ENCODE data around the gene HDGFL3. TPM values are rescaled to one million over a fixed set of nuclear protein-coding genes. Genes with fewer than 3 reads are reported as not detected.
A peak's percentile ranks its signal among the peaks of the same experiment; 100 is the strongest.
"Not testable (repeated sequence)": the region's sequence is repeated elsewhere in the genome, so short reads cannot be mapped to it uniquely, and the experiment has no call there.

HDGFL3 gene
- 68.7 TPM for total RNA-seq

DNA sequence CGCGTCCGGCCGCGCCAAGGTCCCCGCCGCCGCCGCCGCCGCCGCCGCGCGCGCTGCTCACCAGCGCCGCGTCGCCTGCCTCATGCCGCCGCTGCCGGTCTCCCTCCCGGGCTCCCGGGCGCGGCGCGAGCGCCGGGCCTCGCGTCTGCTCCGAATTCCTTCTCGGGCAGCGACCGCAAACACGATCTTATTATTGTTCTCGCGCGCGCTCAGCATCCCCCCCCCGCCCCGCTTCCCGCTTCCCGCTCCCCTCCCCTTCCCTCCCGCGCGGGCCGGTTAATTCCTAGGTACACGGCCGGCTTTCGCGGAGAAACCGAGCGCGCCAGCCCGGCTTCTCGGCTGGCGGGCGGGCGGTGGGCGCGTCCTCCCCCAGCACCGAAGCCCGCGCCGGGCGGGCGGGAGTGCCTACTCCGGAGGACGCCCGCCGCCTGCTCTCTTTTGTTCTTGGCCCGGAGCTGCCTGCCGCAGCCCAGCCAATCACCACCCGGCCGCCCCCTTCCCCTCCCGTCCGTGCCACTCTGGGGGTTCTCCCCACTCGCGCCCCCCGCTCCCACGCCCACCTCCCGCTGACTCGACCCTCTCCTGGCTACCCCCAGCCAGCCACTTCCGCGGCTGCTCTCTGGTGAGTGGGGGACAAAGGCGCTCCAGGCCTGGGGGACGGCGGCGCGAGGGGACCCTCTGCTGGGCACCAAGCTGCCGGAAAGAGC, at the start of gene HDGFL3:
HDGFL3 (minus strand) TSS at position 164 of the 707 bp plus-strand sequence. CDS start 409 bp downstream, outside the sequence.
- DNase-seq (ENCODE audit: low spot score) = peak; percentile 68

DNA sequence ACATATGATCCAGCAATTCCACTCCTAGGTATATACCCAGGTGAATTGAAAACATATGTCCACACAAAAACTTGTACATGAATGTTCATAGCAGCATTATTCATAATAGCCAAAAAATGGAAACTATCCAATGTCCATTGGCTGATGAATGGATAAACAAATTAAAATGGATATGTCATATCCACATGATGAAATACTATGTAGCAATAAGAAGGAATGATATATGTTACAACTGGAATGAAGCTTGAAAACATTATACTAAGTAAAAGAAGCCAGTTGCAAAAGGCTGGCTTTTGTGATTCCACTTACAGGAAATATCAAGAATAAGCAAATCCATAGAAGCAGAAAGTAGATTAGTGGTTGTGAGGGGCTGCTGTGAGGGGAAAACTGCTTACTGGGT, 43.2 kb upstream of the HDGFL3 start:
- DNase-seq (ENCODE audit: low spot score) = no peak

DNA sequence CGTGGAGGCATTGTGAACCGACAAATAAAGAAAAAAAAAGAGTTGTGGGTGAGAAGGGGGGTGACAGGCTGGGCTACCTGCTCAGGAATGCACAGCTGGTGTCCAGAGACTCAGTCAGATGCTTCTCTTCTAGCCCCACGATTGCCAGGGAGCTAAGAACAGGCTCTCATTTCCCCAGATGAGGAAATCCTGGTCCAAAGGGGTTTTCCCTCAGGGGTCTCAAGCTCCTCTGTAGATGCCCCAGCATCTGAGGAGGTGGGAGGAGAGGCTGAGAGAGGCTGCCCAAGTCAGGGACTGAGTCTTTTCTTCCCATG, 41.4 kb upstream of the HDGFL3 start:
- DNase-seq (ENCODE audit: low spot score) = no peak

DNA sequence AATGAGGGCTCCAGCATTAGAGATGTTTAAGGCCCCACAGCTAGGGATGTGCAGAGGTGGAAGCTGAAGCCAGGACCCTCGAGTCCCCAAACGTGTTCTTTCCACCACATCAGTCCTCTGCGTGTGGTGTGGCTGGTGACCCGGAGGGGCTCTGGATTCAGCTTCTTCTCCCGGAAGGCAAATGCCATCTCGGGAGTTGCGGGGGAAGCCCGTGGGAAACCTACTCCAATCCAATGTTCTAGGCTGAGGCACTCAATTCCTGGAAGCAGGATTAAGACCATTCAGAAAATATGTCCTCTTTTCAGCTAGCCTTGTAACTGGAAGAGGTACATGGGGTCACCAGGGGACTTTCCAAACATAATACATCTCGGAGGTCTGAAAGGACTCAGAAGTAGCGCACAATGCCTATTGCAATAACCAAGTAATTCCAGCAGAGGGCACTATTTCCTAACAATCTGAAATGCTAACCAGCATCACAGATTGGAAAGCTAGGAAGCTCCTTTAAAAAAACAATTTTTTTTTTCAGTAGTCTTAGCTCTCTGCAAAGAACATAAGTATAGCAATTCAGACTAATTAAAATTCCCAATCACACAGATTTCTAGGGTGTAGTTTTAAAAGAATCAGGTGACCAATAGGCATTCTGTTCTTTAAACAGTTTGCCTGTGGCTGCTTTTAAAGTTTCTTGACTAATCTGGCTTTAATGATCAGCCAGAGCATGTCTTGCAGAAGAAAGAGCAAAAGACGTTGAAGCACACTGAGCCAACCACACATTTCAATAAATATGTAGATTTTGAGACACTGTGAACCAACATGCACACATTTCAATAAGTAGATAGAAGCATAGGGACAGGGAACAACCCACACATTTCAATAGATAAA, 40.8 kb upstream of the HDGFL3 start:
- no peak for DNase-seq (ENCODE audit: low spot score)

DNA sequence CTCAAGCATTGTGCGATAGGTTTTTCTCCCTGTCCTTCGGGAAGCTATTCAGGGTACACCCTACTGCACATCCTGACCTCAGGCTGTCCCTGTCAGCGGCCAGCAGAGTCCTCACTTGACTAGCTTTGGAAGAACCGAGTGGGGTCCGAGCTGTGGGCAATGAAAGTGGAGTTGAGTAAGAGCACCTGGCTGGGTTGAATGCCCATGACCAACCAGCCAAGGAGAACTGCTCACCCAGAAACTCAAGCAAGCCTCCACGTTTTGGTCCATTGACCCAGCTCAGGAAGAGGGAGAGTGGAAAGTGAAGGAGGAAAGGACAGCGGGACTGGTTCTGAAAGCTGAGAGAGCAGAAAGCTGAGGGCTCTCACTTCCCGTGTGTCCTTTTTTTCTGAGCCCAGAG, 36.0 kb upstream of the HDGFL3 start:
- no peak for DNase-seq (ENCODE audit: low spot score)

DNA sequence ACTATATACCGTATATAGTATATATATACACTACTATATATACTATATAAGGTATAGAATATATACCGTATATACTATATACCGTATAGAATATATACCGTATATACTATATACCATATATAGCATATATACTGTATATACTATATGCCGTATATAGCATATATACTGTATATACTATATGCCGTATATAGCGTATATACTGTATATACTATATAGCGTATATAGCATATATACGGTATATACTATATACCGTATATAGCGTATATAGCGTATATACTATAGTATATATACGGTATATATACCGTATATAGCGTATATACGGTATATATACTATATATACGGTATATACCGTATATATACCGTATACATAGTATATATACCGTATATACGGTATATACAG, 22.6 kb upstream of the HDGFL3 start:
- DNase-seq (ENCODE audit: low spot score) = no peak

DNA sequence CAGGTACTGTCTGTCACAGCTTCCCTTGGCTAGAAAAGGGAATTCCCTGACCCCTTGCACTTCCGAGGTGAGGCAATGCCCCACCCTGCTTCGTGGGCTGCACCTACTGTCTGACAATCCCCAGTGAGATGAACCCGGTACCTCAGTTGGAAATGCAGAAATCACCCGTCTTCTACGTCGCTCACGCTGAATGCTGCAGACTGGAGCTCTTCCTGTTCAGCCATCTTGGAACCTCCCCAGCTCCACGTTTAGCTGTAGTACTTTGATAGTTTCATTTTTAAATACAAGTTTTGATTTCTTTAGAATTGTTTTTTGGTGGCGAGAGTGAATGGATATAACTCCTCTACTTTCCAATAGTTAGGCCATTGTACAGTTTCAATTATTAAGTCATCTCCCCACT, 17.8 kb upstream of the HDGFL3 start:
- DNase-seq (ENCODE audit: low spot score) = no peak

DNA sequence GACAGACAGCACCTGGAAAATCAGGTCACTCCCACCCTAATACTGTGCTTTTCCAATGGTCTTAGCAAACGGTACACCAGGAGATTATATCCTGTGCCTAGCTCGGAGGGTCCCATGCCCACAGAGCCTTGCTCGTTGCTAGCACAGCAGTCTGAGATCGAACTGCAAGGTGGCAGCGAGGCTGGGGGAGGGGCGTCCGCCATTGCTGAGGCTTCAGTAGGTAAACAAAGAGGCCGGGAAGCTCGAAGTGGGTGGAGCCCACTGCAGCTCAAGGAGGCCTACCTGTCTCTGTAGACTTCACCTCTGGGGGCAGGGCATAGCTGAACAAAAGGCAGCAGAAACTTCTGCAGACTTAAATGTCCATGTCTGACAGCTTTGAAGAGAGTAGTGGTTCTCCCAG, 14.2 kb upstream of the HDGFL3 start:
- not testable (repeated sequence) for DNase-seq (ENCODE audit: low spot score)

DNA sequence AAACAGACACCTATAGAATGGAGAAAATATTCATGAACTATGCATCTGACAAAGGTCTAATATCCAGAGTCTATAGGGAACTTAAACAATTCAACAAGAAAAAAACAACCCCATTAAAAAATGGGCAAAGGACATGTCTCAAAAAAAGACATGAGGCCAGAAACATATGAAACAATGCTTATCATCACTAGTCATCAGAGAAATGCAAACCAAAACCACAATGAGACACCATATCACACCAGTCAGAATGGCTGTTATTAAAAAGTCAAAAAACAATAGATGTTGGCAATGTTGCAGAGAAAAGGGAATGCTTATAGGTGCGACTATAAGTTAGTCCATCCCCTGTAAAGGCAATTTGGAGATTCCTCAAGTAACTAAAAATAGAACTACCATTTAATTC, 11.4 kb upstream of the HDGFL3 start:
- DNase-seq (ENCODE audit: low spot score) = no peak

DNA sequence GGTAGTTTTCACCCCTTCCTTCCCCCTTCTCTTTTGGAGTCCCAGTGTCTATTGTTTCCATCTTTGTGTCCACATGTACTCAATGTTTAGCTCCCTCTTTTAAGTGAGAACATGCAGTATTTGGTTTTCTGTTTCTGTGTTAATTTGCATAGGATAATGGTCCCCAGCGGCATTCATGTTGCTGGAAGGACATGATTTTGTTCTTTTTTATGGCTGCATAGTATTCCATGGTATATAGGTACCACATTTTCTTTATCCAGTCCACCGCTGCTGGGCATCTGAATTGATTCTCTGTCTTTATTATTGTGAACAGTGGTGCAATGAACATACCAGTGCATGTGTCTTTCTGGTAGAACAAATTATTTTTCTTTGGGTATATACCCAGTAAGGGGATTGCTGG, 7.7 kb upstream of the HDGFL3 start:
- no peak for DNase-seq (ENCODE audit: low spot score)

DNA sequence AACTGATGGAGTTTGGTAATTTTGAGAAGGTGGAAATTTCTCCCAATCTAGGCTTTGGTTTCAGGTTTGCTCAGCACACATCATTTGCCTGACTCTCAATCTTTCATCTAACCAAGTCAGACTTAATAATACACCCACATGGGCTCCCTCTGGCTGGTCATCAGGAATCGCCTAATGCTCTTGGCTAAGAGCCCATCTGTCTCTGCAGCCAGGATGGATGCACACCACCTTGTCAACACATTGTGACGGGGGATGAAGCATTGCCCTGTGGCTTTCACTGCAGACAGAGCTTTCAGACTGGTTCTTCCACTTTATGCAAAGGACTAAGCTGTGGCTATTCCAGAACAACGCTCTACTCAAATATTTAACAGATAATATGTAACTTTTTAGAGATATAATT, 3.0 kb upstream of the HDGFL3 start:
- DNase-seq (ENCODE audit: low spot score) = peak; percentile 67

DNA sequence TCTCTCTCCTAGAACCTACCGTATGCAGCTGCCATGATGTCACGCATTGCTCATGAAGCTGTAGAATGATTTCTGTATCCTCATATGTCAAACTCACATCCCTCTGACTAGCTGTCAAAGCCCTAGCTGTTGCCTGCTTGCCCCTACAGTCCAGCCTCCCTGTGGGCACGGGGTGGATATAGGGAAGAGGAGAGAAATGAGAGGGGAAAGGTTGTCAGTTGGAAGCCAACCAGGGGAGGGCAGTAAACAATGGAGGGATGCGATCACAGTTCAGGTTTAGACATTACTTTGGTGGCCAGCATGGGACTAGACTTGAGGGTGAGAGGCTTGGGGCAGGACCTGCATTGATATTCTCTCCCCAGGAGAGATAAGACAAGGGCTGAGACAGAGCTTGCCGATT, 1.7 kb upstream of the HDGFL3 start:
- no peak for DNase-seq (ENCODE audit: low spot score)

DNA sequence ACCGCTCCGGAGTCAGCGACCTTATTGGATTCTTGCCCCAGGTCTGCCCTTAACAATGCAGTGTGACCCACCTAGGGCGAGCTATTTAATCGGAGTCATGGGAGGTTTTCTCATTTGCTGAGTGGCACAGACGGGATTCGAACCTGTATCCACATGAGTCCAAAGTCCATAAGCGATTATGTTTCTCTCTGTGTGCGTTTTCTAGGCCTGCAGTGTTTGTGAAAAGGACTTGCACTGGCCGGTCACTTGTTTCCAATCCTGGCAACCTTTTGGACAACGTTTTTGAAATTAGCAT, 691 bp upstream of the HDGFL3 start:
- no peak for DNase-seq (ENCODE audit: low spot score)

DNA sequence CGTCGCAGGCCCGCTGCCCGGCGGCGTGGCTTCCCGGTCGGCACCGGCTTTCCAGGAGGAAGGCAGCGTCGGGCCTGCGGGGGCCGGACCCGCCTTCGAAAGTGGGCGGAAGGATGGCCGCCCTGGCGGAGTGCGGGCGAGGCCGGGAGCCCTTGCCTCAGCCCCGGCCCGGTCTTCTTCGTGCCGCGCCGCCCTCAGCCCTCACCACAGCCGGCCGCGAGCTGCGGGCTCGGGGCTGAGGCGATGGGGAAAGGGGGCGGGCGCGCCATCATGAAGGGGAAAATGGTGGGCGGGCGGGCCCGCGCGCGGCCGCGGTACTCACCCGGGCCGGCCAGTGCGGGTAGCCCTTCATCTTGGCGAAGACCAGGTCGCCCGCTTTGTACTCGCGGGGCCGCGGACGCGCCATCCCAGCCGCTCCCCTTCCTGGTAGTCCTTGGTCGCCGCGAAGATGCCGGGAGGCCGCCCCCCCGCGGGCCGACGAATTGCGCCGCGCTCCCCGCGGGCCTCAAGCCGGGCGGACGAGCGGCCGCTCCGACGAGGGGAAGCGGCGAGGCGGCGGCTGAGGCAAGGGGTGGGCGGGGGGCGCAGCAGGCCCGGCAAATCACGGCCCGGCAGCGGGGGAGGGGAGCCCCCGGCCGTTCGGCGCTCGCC, 489 bp downstream of the HDGFL3 start:
- peak; percentile 45 for DNase-seq (ENCODE audit: low spot score)

DNA sequence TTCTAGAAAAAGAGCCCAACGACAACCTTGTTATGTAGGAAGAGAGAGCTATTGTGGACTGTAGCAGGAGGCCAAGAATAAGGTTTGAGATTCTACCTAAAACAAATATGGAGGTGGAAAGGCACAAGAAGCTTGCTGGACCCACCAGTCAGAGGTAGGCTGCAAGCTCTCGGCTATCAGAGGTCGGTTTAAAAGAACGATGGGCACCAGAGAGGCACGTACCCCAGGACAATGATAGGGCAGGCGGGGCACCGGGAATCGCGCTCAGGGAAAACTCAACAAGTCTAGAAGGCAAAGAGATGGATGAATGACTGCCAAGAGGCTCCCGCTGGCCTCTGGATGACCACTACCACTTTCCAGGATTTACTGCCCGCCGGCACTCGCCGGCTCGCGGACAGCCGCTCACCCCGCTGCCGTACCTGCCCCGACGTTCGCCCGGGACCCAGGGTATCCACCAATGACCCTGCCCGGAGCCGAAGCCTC, 1.1 kb downstream of the HDGFL3 start:
- DNase-seq (ENCODE audit: low spot score) = no peak

DNA sequence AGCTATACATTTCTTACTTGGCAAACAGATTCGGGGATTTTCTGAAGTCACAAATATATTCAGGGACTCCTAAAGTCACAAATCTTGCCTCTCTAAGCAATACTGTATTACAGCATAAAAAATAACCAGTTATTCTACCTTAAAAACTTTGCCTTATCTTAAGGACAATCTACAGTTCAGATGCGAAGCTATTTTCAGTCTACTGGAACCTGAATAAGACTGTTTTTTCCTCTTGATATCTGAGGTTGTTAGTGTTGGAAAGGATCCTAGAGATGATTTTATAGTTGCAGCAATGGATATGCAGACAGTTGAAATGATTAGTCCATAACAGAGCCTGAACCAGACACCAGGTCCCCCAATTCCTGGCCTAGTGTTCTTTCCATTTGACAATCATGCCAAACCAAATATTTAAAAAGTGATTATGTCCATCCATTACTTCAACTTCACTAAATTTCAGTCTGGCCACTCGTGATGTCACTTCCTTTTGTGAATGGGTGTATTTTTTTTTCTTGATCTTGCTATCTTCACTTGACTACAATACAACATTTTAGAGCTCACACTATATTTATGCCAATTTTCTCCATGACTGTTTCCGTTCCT, 1.8 kb downstream of the HDGFL3 start:
- no peak for DNase-seq (ENCODE audit: low spot score)

DNA sequence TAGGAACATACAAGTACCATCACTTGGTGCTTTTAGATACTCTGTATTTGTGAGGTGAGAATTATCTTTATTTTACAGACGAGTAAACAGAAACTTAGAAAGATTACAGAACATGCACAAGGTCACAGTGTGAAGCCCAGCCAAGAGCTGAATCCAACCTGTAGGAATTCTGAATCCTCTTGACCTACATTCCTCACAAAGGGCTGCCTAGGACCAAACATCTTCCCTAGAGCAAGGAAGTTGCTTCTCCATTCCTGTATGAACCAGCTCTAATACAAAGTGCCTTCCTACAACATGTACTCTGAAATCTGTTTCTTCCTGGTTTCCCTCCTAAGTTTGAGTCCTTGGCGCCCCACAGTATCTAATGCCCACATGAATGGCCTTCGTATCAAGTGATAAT, 2.9 kb downstream of the HDGFL3 start:
- DNase-seq (ENCODE audit: low spot score) = no peak

DNA sequence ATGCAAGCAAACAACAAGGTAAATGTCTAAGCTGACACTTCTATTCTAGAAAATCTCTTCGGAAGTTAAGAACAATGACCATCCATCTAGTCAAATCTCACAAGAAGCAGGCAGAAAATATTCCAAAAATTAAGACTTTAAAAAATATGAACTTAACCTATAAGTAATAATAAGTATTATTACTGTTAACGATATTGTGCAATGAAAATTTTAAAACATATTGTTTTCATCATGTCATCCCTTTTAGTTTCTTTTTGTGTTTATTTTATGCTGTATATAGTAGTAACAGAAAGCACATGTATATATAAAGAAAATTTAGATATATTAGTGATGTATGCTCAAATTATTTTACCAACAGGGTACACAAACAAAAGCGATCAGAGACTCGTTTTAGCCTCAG, 4.1 kb downstream of the HDGFL3 start:
- no peak for DNase-seq (ENCODE audit: low spot score)

DNA sequence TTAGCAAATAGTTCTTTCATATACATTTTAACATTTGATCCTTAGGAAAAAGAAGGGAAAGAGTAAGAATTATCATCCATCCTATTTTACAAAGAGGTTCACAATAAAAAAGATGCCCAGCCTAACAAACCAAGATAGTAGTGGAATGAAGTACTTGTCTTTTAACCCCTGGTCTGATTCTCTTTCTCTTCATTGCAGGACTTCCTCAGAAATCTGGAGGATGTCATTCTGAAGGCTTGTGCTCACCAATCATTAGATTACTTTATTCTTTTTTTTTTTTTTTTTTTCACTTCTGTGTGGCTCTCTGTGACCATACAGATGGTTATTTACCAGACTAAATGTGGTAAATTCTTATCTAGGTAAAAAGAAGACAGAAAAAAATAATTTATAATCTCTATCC, 7.0 kb downstream of the HDGFL3 start:
- DNase-seq (ENCODE audit: low spot score) = no peak

DNA sequence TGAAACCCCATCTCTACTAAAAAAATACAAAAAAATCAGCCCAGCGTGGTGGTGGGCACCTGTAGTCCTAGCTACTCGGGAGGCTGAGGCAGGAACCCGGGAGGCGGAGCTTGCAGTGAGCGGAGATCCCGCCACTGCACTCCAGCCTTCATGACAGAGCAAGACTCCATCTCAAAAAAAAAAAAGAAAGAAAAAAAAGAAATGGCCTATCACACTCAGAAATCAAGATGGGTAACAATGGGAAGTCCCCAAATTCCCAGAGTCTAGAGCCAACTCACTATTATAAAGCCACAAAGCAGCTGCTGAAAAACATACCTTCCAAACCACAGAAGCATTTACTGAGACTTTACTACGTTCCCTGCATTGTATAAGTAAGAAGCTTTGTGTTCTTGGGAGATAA, 7.5 kb downstream of the HDGFL3 start:
- no peak for DNase-seq (ENCODE audit: low spot score)

DNA sequence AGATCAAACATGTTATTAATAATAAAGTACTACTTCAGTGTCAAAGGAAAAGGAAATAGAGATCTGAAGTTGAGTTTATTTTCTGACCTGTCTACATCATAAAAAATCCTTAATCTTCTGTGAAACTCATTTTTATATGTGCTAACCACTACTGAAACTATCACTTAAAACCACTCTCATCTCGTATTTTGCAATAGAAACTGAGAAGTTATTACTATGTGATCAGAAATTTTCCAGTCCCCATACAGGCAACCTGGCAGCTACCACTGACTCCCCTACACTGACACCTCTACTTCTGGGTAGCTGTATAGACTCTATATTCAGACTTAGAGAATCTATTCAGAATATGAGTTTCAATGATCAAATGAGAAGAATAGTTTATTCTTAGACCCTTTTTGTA, 8.3 kb downstream of the HDGFL3 start:
- DNase-seq (ENCODE audit: low spot score) = no peak

DNA sequence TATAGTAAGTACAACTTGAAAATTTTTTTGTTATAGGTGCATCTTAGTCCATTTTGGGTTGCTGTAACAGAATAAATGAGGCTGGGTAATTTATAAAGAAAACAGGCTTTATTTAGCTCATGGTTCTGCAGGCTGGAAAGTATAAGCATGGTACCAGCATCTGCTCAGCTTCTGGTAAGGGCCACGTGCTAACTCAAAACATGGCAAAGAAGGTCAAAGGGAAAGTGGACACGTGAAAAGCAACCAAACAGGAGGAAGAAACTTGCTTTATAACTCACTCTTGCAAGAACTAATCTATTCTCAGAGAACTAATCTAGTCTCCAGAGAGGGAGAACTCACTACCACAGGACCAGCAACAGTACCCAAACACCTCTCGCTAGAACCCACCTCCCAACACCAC, 9.1 kb downstream of the HDGFL3 start:
- DNase-seq (ENCODE audit: low spot score) = no peak

DNA sequence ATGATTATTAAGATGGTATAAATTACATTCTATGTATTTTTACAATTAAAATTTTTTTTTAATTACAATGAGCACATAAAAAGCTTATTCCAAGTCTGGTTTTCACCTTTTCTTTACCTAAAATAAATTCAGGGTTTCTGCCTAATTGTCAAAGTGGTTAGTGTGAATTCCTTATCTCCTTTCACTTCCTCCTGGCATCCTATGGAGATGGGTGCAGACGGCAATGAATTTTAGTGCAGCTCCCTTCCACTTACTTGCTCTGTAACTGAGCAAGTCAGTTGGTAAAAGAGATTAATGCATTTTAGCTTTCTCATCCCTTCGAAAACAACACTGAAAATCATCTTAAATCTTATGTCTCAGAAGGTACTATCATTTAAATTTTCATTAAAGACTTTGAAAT, 13.1 kb downstream of the HDGFL3 start:
- no peak for DNase-seq (ENCODE audit: low spot score)
